ENCODE measurements around the gene PRKAA2. TPM values are rescaled to one million over a fixed set of nuclear protein-coding genes. Genes with fewer than 3 reads are reported as not detected.

PRKAA2 gene
- total RNA-seq, 1 experiment from 2014 or later, result 11.1 TPM

DNA sequence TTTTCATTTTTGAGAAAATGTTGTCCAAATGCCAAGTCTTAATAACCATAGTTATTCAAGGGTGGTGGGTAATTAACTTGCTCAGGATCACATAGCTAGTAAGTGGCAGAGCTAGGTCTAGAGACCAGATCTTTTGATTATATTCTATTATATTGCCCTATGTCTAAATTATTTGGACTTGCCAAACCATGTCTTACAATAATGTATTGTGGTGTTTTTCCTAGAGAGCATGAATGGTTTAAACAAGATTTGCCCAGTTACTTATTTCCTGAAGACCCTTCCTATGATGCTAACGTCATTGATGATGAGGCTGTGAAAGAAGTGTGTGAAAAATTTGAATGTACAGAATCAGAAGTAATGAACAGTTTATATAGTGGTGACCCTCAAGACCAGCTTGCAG is 58.6 kb downstream of the PRKAA2 start:
- ATAC-seq (no peak), DNase-seq (ENCODE audit: low read depth, low spot score) (no peak)
- H3K27me3 ChIP-seq (ENCODE audit: control insufficient read depth, insufficient read depth, low read length), result no peaks in the 10 kb centered on the region
- H3K4me3 ChIP-seq (ENCODE audit: low read depth in 2 of 2, low read length in 2 of 2), result no peak overlapping the region
- intact Hi-C loops (cut with micrococcal nuclease; ENCODE audit: unreplicated experiment) (no loop called here), in situ Hi-C loops (cut with HindIII; ENCODE audit: low pct_unique_long_range_greater_than_20kb, low sequenced_read_pairs) (no loop called here)
- ChIA-PET POLR2A (interaction anchor here (0.6 kb wide), 1 partner anchor 39 kb away, joined by 4 read pairs; no protein-coding TSS in a partner anchor), CTCF (no interaction called here)
- no peak for TF ChIP-seq SIN3A (IDR thresholded peaks at IDR 0.05; ENCODE audit: borderline replicate concordance, insufficient read depth, low read depth, low read length)
- TF ChIP-seq, protein P1, sequence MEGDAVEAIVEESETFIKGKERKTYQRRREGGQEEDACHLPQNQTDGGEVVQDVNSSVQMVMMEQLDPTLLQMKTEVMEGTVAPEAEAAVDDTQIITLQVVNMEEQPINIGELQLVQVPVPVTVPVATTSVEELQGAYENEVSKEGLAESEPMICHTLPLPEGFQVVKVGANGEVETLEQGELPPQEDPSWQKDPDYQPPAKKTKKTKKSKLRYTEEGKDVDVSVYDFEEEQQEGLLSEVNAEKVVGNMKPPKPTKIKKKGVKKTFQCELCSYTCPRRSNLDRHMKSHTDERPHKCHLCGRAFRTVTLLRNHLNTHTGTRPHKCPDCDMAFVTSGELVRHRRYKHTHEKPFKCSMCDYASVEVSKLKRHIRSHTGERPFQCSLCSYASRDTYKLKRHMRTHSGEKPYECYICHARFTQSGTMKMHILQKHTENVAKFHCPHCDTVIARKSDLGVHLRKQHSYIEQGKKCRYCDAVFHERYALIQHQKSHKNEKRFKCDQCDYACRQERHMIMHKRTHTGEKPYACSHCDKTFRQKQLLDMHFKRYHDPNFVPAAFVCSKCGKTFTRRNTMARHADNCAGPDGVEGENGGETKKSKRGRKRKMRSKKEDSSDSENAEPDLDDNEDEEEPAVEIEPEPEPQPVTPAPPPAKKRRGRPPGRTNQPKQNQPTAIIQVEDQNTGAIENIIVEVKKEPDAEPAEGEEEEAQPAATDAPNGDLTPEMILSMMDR (IDR thresholded peaks at IDR 0.05), result no peak
- TF ChIP-seq POLR2AphosphoS5 (IDR thresholded peaks at IDR 0.05; ENCODE audit: low read depth, low read length), result no peak
- TF ChIP-seq, protein P2, sequence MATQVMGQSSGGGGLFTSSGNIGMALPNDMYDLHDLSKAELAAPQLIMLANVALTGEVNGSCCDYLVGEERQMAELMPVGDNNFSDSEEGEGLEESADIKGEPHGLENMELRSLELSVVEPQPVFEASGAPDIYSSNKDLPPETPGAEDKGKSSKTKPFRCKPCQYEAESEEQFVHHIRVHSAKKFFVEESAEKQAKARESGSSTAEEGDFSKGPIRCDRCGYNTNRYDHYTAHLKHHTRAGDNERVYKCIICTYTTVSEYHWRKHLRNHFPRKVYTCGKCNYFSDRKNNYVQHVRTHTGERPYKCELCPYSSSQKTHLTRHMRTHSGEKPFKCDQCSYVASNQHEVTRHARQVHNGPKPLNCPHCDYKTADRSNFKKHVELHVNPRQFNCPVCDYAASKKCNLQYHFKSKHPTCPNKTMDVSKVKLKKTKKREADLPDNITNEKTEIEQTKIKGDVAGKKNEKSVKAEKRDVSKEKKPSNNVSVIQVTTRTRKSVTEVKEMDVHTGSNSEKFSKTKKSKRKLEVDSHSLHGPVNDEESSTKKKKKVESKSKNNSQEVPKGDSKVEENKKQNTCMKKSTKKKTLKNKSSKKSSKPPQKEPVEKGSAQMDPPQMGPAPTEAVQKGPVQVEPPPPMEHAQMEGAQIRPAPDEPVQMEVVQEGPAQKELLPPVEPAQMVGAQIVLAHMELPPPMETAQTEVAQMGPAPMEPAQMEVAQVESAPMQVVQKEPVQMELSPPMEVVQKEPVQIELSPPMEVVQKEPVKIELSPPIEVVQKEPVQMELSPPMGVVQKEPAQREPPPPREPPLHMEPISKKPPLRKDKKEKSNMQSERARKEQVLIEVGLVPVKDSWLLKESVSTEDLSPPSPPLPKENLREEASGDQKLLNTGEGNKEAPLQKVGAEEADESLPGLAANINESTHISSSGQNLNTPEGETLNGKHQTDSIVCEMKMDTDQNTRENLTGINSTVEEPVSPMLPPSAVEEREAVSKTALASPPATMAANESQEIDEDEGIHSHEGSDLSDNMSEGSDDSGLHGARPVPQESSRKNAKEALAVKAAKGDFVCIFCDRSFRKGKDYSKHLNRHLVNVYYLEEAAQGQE (IDR thresholded peaks at IDR 0.05; ENCODE audit: insufficient read depth in 1 of 2, low read depth in 2 of 2, low read length in 1 of 2), result no peak
- no peak for TF ChIP-seq TCF7L2 (IDR thresholded peaks at IDR 0.05; ENCODE audit: low read depth, low read length)
- no TSS peak for BruUV-seq (replicated peaks)
- peaks cover 3% of the 10 kb centered on the region; the same call in 1 of the 2 replicates for H3K4me1 ChIP-seq (ENCODE audit: control insufficient read depth, insufficient read depth, low read length)
- no peak overlapping the region for H3K27ac ChIP-seq (ENCODE audit: low read length)
- H3K9me3 ChIP-seq (ENCODE audit: control insufficient read depth, insufficient read depth, low read depth, low read length), result peaks cover 18% of the 10 kb centered on the region; the same call in 1 of the 2 replicates
- H3K36me3 ChIP-seq (ENCODE audit: control insufficient read depth, insufficient read depth, low read length), result peaks cover 13% of the 10 kb centered on the region

DNA sequence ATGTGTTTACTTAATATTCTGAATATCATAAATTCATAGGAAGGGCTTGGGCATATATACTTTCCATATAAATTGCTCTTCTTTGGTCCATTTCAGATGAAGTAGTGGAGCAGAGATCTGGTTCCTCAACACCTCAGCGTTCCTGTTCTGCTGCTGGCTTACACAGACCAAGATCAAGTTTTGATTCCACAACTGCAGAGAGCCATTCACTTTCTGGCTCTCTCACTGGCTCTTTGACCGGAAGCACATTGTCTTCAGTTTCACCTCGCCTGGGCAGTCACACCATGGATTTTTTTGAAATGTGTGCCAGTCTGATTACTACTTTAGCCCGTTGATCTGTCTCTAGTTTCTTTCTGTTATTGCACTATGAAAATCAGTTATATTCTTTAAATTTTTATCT is 62.3 kb downstream of the PRKAA2 start:
- Histone ChIP-seq H3K27me3 (ENCODE audit: control insufficient read depth, insufficient read depth, low read length) (no peaks in the 10 kb centered on the region), H3K36me3 (ENCODE audit: control insufficient read depth, insufficient read depth, low read length) (peaks cover 13% of the 10 kb centered on the region), H3K9me3 (ENCODE audit: control insufficient read depth, insufficient read depth, low read depth, low read length) (peaks cover 10% of the 10 kb centered on the region; the same call in 1 of the 2 replicates), H3K4me3 (ENCODE audit: low read depth in 2 of 2, low read length in 2 of 2) (no peak overlapping the region), H3K27ac (ENCODE audit: low read length) (no peak overlapping the region), H3K4me1 (ENCODE audit: control insufficient read depth, insufficient read depth, low read length) (peaks cover 7% of the 10 kb centered on the region)
- TF ChIP-seq POLR2AphosphoS5 (IDR thresholded peaks at IDR 0.05; ENCODE audit: low read depth, low read length), result no peak
- TF ChIP-seq, protein P2 (IDR thresholded peaks at IDR 0.05; ENCODE audit: insufficient read depth in 1 of 2, low read depth in 2 of 2, low read length in 1 of 2), result no peak
- TF ChIP-seq TCF7L2 (IDR thresholded peaks at IDR 0.05; ENCODE audit: low read depth, low read length), result no peak
- TF ChIP-seq, protein P1 (IDR thresholded peaks at IDR 0.05), result no peak
- TF ChIP-seq SIN3A (IDR thresholded peaks at IDR 0.05; ENCODE audit: borderline replicate concordance, insufficient read depth, low read depth, low read length), result no peak
- no TSS peak for BruUV-seq (replicated peaks)
- intact Hi-C loops (cut with micrococcal nuclease; ENCODE audit: unreplicated experiment), result loop anchor here (5.0 kb wide), 2 partner anchors 60 to 120 kb away; partner anchors contain the start of gene PRKAA2
- no peak for DNase-seq (ENCODE audit: low read depth, low spot score)
- no peak for ATAC-seq
- POLR2A ChIA-PET, result no interaction called here
- CTCF ChIA-PET, result no interaction called here
- in situ Hi-C loops (cut with HindIII; ENCODE audit: low pct_unique_long_range_greater_than_20kb, low sequenced_read_pairs), result no loop called here

All from Panc1 (cell line).